A673 (cell line): ENCODE measurements around the gene SPRED3.

Experiments
- CTCF ChIP-seq: fragments of 300-800, 200-600 bp; sonication (generic); conservative IDR thresholded peaks from 2 replicates; pipeline ENCODE4 v1.5.1; 2017; ENCODE audit warnings: low read depth, mild to moderate bottlenecking, antibody characterized with exemption, low read length, moderate library complexity, mixed read lengths
- EZH2 ChIP-seq: fragments of 200-600 bp; sonication (generic); IDR thresholded peaks from 2 replicates; pipeline ENCODE4 v1.6.1; 2017; ENCODE audit warnings: borderline replicate concordance, low read depth, mild to moderate bottlenecking, mixed read lengths, antibody characterized with exemption, low read length; ENCODE audit not compliant: poor library complexity, severe bottlenecking

GRCh38 chr19:38448225-38448624 lies 59.7 kb downstream of the SPRED3 start:
- TF ChIP-seq CTCF (no peak), EZH2 (no peak)
